ENCODE data around the gene STX1A.
"Not testable (repeated sequence)": the region's sequence is repeated elsewhere in the genome, so short reads cannot be mapped to it uniquely, and the experiment has no call there.

Gene STX1A

GRCh38 chr7:73735528-73735905 lies 16.0 kb upstream of the STX1A start:
- DNase-seq: no peak

DNA sequence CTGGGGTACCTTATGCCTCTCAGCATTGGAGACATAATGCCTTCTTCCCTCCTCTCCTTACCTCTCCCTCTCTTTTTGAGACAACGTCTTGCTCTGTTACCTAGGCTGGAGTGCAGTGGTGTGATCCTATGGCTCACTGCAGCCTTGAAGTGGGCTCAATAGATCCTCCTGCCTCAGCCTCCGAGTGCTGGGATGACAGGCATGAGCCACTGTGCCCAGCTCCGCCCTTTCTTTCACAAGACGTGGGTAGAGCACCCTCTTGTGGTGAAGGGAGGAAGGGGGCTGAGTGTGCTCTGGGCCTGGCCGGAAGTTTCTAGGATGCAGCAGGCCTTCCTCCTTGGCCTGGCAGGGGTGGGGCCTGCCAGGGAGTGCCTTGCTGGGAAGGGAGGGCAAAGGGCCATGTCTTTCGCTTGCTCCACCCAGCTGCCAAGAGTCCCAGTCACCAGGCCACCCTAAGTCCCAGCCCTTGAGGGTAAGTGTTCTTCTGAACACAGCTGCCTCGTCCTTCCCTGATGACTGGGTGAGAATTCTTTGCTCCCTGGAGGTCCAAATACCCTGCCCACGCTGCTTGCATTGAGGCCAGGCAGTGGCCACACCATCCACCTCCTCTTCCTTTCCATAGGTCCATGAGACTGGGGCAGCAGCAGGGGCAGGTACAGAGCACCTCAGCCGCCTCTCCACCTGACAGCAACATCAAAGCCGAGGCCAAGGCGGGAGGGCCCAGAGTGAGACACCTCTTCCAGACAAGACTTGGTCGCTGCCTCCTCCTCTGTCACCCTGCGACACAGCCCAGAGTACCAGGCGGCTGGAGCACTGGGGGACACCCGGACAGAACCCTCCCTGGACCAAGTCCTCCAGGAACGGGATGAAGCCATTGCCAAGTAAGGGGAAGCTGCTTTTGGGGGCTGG lies 15.4 kb upstream of the STX1A start:
- peak; percentile 80 for DNase-seq

DNA sequence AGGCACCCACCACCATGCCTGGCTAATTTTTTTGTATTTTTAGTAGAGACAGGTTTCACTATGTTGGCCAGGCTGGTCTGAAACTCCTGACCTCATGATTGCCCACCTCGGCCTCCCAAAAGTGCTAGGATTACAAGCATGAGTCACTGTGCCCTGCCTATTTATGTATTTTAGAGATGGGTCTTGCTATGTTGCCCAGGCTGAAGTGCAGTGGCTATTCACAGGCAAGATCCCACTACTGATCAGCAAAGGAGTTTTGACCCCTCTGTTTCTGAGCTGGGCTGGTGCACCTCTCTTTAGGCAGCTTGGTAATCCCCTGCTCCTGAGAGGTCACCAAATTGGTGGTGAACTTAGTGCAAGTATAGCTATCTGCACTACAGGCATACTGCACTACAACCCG lies 12.9 kb upstream of the STX1A start:
- no peak for DNase-seq

GRCh38 chr7:73730485-73730884 lies 11.0 kb upstream of the STX1A start:
- no peak for DNase-seq

DNA sequence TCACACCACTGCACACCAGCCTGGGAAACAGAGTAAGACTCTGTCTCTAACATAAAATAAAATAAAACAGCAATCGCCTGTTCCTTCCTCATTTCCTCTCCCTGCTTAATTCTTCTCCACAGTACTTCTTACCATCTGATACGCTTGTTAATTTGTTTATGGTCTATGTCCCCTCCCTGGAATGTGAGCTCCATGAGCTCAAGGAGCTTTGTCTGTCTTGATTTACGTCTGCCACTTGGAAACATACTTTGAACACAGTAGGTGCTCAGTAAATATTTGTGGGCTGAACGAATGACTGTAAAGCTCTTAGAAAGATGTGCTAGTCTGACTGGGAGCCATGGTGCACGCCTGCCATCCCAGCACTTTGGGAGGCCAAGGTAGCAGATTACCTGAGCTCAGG lies 9.1 kb upstream of the STX1A start:
- no peak for DNase-seq

- DNase-seq: no peak
Observed at GRCh38 chr7:73727952-73728351, 8.5 kb upstream of the STX1A start.

DNA sequence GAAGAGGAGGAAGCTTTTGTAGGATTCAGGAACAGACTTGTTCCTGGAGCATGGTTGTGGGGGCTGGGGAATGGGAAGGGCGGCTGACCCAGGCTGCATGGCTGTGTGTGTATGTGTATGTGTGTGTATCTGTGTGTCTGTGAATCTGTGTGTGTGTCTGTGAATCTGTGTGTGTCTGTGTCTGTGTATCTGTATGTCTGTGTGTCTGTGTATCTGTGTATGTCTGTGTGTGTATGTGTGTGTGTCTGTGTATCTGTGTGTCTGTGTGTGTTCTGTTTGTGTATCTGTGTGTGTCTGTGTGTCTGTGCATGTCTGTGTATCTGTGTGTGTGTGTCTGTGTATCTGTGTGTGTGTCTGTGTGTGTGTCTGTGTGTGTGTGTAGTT lies 6.6 kb upstream of the STX1A start:
- no peak for DNase-seq

DNA sequence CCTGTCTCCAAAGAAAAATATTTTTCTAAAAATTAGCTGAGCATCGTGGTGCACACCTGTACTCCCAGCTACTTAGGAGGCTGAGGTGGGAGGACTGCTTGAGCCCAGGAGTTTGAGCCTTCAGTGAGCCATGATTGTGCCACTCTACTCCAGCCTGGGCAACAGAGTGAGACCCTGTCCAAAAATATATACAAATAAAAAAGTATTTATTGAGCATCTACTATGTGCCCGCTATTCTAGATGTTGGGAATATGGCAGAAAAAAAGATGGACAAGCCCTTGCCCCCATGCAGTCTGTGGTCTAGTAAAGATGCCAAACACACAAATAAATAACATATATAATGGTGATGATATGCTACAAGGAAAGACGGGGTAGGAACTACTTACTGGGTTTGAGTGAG lies 4.3 kb upstream of the STX1A start:
- DNase-seq: no peak

- DNase-seq: no peak
Observed at GRCh38 chr7:73722785-73723184, 3.3 kb upstream of the STX1A start.

- not testable (repeated sequence) for DNase-seq
Observed at GRCh38 chr7:73722182-73722581, 2.7 kb upstream of the STX1A start.

DNA sequence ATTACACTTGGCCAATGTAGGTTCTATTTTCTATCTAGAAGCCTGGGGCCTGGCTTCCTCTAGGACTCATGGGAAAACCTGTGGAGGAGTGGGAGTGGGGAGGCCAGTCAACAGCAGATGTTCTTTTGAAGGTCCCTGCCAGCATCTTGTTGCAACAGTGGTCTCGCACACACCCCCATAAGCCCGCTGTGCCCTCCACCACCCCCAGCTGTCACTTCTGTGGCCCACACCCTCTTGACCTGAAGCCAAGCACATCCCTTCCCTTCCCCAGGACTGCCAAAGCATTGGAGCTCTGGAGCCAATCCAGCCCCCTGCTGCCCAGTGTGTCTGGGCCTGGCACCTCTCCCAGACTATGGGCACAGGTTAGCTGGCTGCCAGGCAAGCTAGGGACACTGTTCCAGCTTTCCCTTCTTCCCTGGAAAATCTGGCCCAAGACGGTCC lies 1.9 kb upstream of the STX1A start:
- peak; percentile 32 for DNase-seq

DNA sequence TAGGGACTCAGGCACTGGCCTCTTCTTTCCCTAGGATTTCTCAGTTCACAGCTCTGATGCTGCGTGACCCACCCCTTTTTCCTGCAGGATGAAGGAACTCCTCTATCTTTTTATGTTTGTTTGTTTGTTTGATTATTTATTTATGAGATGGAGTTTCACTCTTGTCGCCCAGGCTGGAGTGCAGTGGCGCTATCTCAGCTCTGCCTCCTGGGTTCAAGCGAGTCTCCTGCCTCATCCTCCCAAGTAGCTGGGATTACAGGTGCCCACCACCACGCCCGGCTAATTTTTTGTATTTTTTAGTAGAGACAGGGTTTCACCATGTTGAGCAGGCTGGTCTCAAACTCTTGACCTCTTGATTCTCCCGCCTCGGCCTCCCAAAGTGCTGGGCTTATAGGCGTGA lies 974 bp upstream of the STX1A start:
- not testable (repeated sequence) for DNase-seq

- no peak for DNase-seq
Observed at GRCh38 chr7:73719806-73720169, 319 bp upstream of the STX1A start.

DNA sequence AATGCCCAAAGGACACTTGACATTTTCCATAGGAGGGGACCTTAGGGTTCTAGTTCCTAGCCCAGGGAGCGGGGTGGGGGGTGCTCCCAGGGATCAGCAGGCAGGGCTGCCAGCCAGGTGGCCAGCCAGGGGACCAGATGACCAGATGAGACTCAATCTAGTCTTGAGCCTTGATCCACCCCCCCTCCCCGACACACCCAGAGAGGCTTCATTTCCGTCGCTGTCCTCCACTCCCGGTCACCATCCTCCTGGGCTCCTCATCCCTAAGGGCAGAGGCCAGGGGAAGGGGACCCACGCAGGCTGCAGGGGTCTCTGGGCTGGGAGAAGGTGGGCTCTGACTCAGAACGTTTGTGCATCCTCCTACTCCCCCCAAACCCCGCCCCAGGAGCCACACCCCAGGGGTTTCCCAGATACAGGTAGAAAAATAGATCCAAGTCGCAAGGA lies 1.0 kb downstream of the STX1A start:
- no peak for DNase-seq

DNA sequence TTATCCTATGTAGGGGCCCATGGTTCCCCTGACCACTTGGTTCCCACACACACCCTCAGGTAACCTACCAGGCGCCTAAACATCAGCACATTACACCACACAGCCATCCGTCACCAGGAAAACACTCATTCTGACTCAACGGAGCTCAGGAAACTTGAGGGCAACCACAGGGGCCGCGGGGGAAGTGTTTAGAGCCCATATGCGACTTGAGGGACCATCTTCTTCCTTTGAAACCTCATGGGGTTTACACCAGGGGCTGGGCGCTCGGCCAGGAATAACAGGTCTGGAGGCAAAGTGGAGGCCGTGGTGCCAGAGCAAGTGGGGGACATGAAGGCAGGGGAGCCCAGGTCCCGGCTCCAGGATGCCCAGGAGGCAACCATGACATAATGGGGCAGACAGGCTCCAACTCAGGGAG lies 1.5 kb downstream of the STX1A start:
- no peak for DNase-seq

GRCh38 chr7:73717025-73717807 lies 2.3 kb downstream of the STX1A start:
- DNase-seq: no peak

DNA sequence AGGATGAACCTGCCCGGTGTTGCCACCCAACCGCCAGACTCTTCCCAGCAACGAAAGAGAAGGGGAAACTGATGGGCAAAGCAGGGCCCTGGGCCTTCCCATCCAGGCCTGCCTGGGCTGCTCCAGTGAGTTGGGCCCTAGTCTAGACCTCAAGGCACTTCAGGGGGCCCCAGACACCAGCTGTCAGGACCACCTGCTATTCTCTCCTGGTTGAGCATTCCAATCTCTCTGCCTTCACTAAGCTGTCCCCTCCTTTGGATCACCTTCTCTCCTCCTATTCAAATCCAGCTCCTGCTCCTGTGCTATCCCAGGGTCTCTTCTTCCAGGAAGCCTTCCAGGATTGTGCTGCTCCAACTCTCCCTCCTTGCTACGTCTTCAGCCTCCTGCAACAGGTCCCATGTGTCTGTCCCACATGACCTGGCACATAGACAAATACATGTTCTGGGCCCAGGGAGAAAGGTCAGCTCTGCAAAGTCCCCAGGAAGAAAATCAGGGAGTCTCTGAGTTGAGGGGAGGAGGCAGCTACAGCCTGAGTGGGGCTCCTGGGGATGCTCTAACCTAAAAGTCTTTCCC lies 3.1 kb downstream of the STX1A start:
- DNase-seq: no peak

- DNase-seq: no peak
Observed at GRCh38 chr7:73715648-73716317, 3.7 kb downstream of the STX1A start.

DNA sequence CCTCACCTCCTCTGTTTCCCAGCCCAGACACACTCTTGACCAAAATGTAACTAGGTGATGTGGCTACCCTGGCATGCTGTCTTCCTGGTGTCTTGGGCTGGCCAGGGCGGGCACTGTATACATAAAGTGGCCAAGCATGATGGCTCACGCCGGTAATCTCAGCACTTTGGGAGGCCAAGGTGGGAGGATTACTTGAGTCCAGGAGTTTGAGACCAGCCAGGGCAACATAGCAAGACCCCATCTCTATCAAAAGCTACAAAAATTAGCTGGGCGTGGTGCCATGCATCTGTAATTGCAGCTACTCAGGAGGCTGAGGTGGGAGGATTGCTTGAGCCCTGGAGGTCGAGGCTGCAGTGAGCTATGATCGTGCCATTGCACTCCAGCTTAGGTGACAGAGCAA lies 6.2 kb downstream of the STX1A start:
- not testable (repeated sequence) for DNase-seq

DNA sequence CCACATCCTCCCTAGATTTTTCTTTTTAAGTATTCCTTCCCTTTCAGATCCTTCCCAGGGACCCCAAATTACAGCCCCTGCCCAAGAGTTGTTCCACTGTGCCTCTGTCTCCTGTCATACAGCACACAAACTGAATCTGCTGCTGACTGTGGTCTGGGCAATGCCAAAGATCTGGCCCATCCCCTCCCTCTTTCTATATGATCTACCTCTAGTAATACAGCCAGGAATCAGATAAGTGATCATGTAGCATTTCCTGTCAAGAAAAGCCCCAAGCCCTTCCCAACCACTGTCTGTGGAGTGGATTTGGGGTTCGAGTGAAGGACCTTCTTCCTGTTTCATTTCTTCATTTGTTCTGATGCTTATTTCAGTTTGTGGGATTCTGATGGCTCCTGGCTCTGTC lies 6.7 kb downstream of the STX1A start:
- DNase-seq: no peak

DNA sequence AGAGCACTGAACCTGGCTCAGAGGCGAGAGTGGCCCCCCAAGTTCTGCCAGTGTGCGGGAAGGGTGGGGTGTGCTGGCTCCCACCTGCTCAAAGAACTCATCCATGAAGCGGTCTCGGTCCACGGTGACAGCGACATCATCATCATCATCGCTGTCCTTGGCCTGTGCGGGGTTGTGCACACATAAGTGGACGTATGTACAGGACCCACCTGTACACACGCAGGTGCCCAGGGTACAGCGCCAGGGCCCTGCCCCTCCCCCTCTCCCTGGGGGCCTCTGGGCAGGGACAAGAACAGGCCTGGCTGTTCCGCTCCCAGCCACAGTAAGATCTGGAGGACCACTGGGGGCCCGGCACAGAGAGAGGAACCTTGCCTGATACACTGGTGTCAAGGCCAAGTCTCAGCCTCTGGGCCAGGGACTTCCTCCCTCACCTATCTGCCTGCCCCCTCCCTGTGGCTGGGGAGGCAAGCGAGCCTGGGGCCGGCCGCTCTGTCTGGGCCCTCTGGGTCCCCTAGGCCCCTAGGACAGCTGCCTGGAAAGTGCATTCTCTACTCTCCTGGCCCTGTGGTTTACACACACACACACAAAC lies 10.4 kb downstream of the STX1A start:
- DNase-seq: no peak

DNA sequence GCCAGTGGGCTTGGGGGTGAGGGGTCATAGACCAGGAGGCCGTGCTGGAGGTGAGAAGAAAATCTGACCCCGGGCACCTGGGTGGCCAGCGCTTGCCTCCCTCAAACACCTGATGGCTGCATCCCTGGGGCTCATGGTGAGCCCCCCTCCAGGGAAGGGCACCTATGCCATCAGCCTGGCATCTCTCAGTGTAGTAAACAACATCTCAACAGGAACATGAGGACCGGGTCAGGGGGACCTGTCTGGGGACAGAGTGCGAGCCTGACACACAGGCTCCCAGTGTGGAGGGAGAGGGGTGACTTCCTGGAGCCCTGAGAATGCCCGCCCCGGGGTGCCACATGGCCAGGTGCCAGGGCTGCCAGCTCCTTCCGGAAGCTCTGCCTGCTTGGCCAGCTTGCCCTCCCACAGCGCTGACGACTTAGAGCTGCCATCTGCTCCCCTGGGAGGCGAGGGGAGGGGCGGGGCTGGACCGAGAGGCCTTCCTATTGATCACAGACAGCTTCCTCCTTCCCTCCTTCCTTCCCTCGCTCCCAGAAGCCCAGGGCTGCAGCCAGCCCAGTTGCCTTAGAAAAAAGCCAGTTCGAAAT lies 12.3 kb downstream of the STX1A start:
- peak; percentile 44 for DNase-seq
